Anterior cingulate cortex (tissue), 58 donors: ENCODE data around the gene RAB4A.
"Not testable (repeated sequence)": the region's sequence is repeated elsewhere in the genome, so short reads cannot be mapped to it uniquely, and the experiment has no call there.

Source experiments
- DNase-seq, 58 donors: peaks; one replicate each; lab custom pipeline; 2025; lab: John Stamatoyannopoulos, UW

Gene RAB4A

DNA sequence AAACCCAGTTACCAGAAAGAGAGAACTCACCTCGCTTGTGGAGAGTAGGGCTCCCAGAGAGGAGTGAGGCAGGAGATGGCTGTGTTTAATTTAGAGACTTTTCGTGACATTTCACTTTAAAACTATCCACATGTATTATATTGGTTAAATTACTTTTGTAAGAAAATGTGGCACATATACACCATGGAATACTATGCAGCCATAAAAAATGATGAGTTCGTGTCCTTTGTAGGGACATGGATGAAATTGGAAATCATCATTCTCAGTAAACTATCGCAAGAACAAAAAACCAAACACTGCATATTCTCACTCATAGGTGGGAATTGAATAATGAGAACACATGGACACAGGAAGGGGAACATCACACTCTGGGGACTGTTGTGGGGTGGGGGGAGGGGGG lies 20.8 kb downstream of the RAB4A start:
- not testable (repeated sequence) for DNase-seq

- DNase-seq = no peak
Measured at GRCh38 chr1:229293528-229294204, 22.8 kb downstream of the RAB4A start.

DNA sequence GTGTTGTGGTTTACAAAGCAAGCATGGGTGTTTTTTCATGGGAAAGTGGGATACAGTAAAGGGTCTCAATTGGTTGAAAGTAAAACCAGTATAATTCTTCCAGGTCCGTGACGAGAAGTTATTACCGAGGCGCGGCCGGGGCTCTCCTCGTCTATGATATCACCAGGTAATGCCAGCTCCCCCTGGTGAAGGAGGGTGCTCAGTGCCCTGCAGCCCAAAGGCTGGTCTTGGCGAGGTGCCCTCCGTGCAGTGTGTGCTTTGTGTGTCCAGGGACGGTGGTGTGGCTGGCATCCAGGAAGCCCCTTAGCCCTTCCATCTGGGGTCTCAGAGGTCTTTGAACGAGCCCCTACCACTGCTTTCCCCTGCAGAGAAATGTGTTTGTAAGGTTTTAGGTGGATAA lies 24.8 kb downstream of the RAB4A start:
- no peak for DNase-seq

DNA sequence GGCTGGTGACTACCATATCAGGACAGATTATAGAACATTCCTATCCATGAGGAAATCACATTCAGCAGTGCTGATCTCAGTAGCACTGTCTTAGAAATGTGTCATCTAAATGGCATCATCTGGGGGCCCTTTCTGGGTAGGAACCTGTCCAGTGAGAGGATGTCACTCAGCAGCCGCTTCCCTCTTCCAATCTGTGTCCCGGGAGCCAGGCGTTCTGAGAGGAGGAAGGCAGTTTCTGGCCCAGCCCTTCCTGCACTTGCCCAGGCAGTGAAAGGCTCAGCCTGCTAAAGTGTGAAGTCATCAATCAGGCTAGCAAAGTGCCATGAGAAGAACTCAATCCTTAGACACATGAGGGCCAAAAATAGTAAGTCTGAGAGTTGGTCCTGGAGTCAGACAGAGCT lies 25.6 kb downstream of the RAB4A start:
- no peak for DNase-seq

DNA sequence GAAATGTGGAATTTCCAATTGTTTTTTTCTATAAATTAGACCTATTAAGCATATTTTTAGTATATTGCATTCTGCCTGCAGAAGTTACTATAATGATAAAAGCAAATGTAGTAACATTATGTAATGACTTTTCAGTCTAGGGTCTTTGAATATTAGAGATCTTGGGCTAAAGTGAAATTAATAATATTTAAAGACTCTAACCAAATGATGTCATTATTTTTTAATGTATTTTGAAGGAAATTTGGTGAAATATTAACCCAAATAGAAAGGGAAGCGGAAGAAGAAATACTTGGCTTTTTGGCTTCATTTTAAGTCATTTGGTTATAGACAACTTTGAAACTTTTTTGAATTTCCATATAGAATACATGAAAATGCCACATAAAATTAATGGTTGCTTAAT lies 26.8 kb downstream of the RAB4A start:
- no peak for DNase-seq

- DNase-seq = no peak
Measured at GRCh38 chr1:229298420-229298819, 27.5 kb downstream of the RAB4A start.

GRCh38 chr1:229298887-229299503 lies 28.1 kb downstream of the RAB4A start:
- no peak for DNase-seq

DNA sequence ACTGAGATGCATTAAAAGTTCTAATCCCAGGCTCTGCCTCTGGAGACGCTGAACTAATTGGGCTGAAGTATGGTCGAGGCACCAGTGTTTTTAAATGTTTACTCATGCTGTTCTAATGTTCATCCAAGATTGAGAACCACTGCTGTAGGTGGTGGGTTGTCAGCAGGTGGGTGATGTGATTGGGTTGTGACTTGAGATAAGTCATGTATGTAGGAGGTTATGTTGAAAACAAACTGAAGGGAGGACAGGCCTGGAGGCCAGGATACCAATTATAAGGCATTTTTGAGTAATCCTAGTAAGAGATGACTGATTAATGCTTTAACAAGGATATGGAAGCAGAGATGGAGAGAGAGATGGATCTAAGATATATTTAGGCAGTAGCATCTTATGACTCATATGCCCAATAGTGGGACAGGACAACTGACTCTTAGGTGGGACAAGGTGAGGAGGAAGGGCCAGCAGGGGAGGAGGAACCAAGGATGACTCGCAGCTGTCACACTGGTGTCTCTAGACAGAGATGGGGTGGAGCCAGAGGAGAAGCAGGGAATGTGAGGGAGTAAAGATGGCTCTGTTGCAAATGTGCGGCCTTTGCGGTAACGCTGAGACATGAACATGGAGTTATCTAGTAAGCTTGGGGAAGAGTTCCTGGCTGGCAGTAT lies 29.3 kb downstream of the RAB4A start:
- DNase-seq = no peak

DNA sequence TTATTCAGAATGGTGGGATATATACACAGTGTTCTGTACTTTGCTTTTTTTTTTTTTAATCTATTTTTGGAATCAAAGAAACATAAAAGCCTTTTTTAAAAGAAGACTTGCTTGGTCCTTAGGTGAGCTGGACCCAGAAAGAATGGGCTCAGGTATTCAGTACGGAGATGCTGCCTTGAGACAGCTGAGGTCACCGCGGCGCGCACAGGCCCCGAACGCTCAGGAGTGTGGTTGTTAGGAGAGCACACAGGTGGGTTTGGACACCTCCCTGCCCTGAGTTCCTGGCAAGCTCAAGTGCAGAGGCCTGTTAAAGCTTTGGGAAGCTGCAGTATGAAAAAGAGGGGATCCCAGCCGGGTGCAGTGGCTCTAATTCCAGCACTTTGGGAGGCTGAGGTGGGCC lies 31.8 kb downstream of the RAB4A start:
- no peak for DNase-seq

DNA sequence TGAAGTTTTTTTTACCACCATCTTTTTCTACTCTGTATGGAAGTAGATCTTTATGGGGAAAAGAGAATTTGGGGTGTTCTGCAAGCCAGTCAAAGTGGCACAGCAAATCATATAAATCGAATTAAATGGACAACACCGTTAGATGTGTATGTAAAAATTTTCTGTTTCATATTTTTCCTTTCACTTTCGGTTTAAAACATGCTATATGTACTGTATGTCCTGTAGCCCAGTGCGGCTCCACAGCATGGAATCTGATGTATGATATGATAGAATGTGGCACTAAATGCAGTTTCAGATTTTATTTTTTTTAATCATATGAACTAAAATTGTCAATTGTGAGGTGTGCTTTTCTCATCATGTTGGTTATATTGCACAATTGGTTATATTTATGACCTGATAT lies 32.9 kb downstream of the RAB4A start:
- no peak for DNase-seq

DNA sequence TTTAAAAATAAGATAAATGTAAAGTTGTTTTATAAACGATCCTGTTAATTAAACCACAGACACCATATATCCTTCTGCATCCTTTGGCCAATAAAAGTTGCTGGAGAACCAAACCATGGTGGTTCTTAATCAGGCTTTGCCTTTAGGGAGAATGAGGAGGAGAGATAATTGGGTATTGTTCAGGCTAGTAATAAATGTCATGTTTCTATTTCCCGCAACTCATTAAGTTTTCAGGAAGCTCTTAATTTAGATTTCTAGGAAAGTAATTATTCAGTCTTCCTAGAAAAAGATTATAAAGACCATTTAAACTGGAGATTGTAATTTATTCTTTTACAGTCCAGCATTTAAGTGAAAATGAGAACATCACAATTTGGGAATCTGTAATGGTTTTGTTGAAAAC lies 34.5 kb downstream of the RAB4A start:
- DNase-seq = no peak

DNA sequence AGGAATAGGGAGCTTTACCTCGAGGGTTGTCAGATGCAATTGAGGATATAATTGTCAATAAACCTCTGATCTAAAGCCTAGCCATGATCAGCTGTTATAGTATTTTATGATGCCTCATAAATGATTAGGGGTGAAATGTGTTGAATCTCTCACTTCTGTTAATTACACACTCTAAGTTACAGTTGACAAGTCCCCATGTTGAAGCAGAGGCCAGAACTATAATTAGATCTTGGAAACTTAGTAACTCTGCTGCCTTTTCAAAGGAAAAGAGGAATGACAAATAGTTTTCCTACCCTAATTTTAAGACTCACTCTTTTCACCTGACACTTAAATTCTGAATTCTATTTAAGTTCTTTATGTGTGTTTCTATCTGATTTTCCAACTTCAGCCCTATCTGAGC lies 38.2 kb downstream of the RAB4A start:
- no peak for DNase-seq

DNA sequence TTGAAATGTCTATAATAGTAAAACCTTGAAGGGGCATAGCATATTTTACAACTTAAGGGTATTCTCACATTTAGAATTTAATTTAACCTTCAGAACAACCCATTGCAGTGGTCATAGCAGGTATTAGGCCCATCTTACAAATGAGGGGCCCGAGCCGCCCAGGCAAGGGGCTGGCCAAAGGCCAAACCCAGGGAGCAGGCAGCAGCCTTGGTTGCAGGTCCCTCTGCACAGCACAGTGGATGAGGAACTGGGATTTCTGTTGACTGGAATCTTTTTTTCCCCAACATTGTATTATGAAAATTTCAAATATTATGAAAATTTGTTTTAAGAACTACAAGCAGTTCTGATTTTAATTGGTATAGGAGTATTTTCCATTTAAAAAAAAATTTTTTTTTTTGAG lies 38.8 kb downstream of the RAB4A start:
- DNase-seq = no peak

DNA sequence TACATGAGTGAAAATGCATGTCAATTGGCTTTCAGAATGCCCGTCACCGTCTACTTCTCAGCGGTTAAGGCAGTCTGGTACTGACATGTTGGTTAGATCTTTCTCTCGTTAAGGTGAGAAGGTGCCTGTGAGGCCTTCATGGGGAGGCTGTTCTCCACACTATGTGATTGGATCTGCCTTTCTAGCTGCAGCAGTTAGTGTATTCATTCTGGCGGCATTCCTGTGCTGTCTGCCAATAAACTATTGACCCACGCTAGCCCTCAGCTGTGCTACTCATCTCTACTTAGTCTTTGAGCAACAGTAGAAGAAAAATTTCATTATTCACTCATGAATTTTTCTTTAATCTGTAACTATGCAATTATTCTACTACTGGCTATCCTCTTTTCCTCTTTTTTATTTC lies 39.9 kb downstream of the RAB4A start:
- no peak for DNase-seq

- DNase-seq = no peak
Measured at GRCh38 chr1:229316166-229316565, 45.3 kb downstream of the RAB4A start.

- no peak for DNase-seq
Measured at GRCh38 chr1:229318056-229318455, 47.1 kb downstream of the RAB4A start.

DNA sequence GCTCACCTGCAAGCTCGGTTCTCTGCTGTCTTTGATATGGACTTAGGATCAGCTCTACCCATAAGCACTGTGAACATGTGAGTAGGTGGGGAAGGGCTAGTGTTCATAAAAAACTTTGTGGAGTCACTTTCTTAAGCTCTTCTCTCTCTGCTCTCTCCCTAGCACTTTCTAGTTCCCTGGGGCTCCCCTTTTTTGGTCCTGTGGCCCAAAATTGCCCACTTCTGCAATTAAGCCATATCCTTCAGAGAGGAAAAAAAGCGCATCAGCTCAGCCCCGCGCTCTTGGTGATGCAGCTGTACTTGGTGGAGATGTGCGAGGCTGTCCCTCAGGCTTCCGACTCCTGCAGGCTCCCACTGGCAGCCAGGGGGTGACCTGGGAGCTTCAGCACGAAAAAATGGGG lies 48.6 kb downstream of the RAB4A start:
- no peak for DNase-seq

DNA sequence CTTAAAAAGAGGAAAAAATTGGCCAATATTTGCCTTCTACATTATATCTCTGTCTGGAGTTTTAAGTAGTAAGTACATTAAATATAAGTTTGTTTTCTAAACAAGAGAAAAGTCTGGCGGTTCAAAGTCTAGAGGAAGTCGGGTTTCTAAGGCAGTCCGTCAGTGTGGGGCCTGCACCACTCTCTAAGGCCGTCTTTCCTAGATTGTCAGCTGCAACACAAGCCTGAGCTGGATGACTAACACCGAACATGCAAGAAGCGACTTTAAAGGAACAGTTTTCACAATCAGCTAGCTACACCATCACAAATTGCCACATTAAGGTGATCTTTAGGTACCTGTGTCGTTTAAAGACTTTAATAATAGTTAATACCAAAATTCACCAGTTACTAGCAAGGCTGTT lies 52.3 kb downstream of the RAB4A start:
- no peak for DNase-seq

GRCh38 chr1:229323885-229324553 lies 53.1 kb downstream of the RAB4A start:
- DNase-seq = no peak

- DNase-seq = no peak
Measured at GRCh38 chr1:229325401-229325800, 54.5 kb downstream of the RAB4A start.

GRCh38 chr1:229325853-229326487 lies 55.1 kb downstream of the RAB4A start:
- no peak for DNase-seq
